ENCODE data around the gene DPP3. TPM values are rescaled to one million over a fixed set of nuclear protein-coding genes. Genes with fewer than 3 reads are reported as not detected.

The DPP3 gene
- total RNA-seq, 1 experiment from 2014 or later, result 86.7 TPM

GRCh38 chr11:66555416-66555815, 75.2 kb downstream of the DPP3 start:
- no peak for ATAC-seq
- CTCF ChIA-PET, result interaction anchor here (1.0 kb wide), 1 partner anchor 37 kb away, joined by 3 read pairs; the partner anchor contains the start of gene CCDC87
- POLR2A ChIA-PET, result no interaction called here
- no peak for DNase-seq (ENCODE audit: low spot score)
- Mint-ChIP-seq H3K27ac (no peak overlapping the region), H3K4me1 (no peaks in the 10 kb centered on the region), H3K9me3 (no peaks in the 10 kb centered on the region), H3K27me3 (ENCODE audit: low read depth) (peaks cover 6% of the 10 kb centered on the region), H3K36me3 (peaks cover 12% of the 10 kb centered on the region), H3K4me3 (no peak overlapping the region)
- TF ChIP-seq NR1H2 (CRISPR knock-in tag; IDR thresholded peaks at IDR 0.05), result no peak

- DNase-seq (ENCODE audit: low spot score), result no peak
- H3K4me1 Mint-ChIP-seq, result no peaks in the 10 kb centered on the region
Measured at GRCh38 chr11:66556086-66556485, 75.9 kb downstream of the DPP3 start.

More at GRCh38 chr11:66556086-66556485, 75.9 kb downstream of the DPP3 start:
- Mint-ChIP-seq H3K27ac (no peak overlapping the region; the same call in 1 of the 2 replicates), H3K27me3 (ENCODE audit: low read depth) (peaks cover 6% of the 10 kb centered on the region), H3K36me3 (peaks cover 17% of the 10 kb centered on the region), H3K9me3 (no peaks in the 10 kb centered on the region), H3K4me3 (no peak overlapping the region)
- ChIA-PET POLR2A (no interaction called here), CTCF (no interaction called here)
- no peak for ATAC-seq
- no peak for TF ChIP-seq ARID4B (CRISPR knock-in tag; IDR thresholded peaks at IDR 0.05; ENCODE audit: borderline replicate concordance)
- no peak for TF ChIP-seq ZNF138 (CRISPR knock-in tag; conservative IDR thresholded peaks at IDR 0.05)
- TF ChIP-seq SMAD3 (CRISPR knock-in tag; IDR thresholded peaks at IDR 0.05; ENCODE audit: borderline replicate concordance), result no peak
- TF ChIP-seq ZNF263 (CRISPR knock-in tag; IDR thresholded peaks at IDR 0.05; ENCODE audit: low read depth), result no peak
- TF ChIP-seq ZNF281 (CRISPR knock-in tag; IDR thresholded peaks at IDR 0.05), result no peak
- no peak for TF ChIP-seq CTCF (IDR thresholded peaks at IDR 0.05)
- TF ChIP-seq ZBTB21 (CRISPR knock-in tag; IDR thresholded peaks at IDR 0.05; ENCODE audit: borderline replicate concordance), result no peak
- TF ChIP-seq CBFB (CRISPR knock-in tag; IDR thresholded peaks at IDR 0.05; ENCODE audit: low read depth), result no peak
- no peak for TF ChIP-seq EMX1 (CRISPR knock-in tag; IDR thresholded peaks at IDR 0.05)
- TF ChIP-seq PRRX2 (CRISPR knock-in tag; IDR thresholded peaks at IDR 0.05), result no peak
- TF ChIP-seq PRDM15 (CRISPR knock-in tag; IDR thresholded peaks at IDR 0.05), result no peak

Measured in WTC11 (cell line).